GM12878 (cell line): ENCODE results near the gene DSG1. TPM values are rescaled to one million over a fixed set of nuclear protein-coding genes. Genes with fewer than 3 reads are reported as not detected.

Source experiments
- ATAC-seq: fragments of 200-7000 bp; cut with Tn5 transposase; 3 replicates; pipeline ENCODE4 v1.9.1; 2020; ENCODE audit warnings: mild to moderate bottlenecking, moderate library complexity
- BruUV-seq: library from RNA; stranded (reverse); fragments of 400-500 nt; replicated peaks from 2 replicates; lab custom pipeline; 2021; lab: Mats Ljungman, UMichigan
- CTCF ChIA-PET: fragments of 300-600 bp; sonication (Branson Sonifier 250); formaldehyde crosslinking; extraction: SDS; loops from one replicate; lab custom pipeline; 2021; ENCODE audit warnings: inconsistent platforms; lab: Yijun Ruan, JAX
- POLR2A ChIA-PET: fragments of 350-600 bp; formaldehyde crosslinking; extraction: SDS; loops from one replicate; lab custom pipeline; 2021; ENCODE audit warnings: inconsistent platforms; lab: Charles Lee
- RAD21 ChIA-PET: fragments of 300-600 bp; sonication (Branson Sonifier 250); formaldehyde crosslinking; loops from one replicate; lab custom pipeline; 2023; ENCODE audit warnings: antibody characterized with exemption; ENCODE audit not compliant: unreplicated experiment; lab: Charles Lee
- SMC1A ChIA-PET: fragments of 300-600 bp; sonication (Branson Sonifier 250); formaldehyde crosslinking; loops from one replicate; lab custom pipeline; 2023; ENCODE audit not compliant: unreplicated experiment, uncharacterized antibody; lab: Charles Lee
- DNase-seq: peaks from one replicate; pipeline ENCODE4 v3.0.0-alpha.2; 2011; ENCODE audit warnings: low read depth, low spot score
- FAIRE-seq: peaks from 3 replicates; lab custom pipeline; 2011; peaks lifted over from hg19 to GRCh38; lab: Jason Lieb, UNC
- H2AFZ ChIP-seq: 2 replicates; pipeline ENCODE4 v1.6.0; 2011; ENCODE audit warnings: low read depth, low read length, control low read depth; ENCODE audit not compliant: control insufficient read depth
- H3K27ac ChIP-seq: 2 replicates; pipeline ENCODE4 v1.5.1; 2011; ENCODE audit warnings: control low read depth; ENCODE audit not compliant: control insufficient read depth, insufficient read depth
- H3K27me3 ChIP-seq, 2 experiments: replicated peaks in 1 of 2; 2 replicates each; pipeline versions ENCODE4 v1.6.0 to v1.6.1; 2011; ENCODE audit warnings: low read length in 1 of 2; ENCODE audit not compliant: control insufficient read depth in 2 of 2, insufficient read depth in 2 of 2
- H3K36me3 ChIP-seq, 2 experiments: 2 replicates each; pipeline ENCODE4 v1.5.1; 2011; ENCODE audit warnings: low read length in 1 of 2; ENCODE audit not compliant: control insufficient read depth in 2 of 2, insufficient read depth in 2 of 2
- H3K4me1 ChIP-seq: 2 replicates; pipeline ENCODE4 v1.6.1; 2011; ENCODE audit warnings: mild to moderate bottlenecking, low read length, moderate library complexity, mixed read lengths; ENCODE audit not compliant: control insufficient read depth, insufficient read depth
- H3K4me2 ChIP-seq: 2 replicates; pipeline ENCODE4 v1.6.0; 2011; ENCODE audit warnings: control low read depth; ENCODE audit not compliant: control insufficient read depth, insufficient read depth
- H3K4me3 ChIP-seq: fragments of 200-600 bp; sonication (generic); 2 replicates; pipeline ENCODE4 v1.5.1; 2016
- H3K79me2 ChIP-seq: 2 replicates; pipeline ENCODE4 v1.6.0; 2011; ENCODE audit warnings: low read length; ENCODE audit not compliant: control insufficient read depth, insufficient read depth
- H3K9ac ChIP-seq: 2 replicates; pipeline ENCODE4 v1.8.0; 2011; ENCODE audit warnings: low read length, control low read depth, mixed read lengths; ENCODE audit not compliant: control insufficient read depth, insufficient read depth
- H3K9me3 ChIP-seq: replicated peaks from 3 replicates; pipeline ENCODE4 v1.5.1; 2011; ENCODE audit warnings: mild to moderate bottlenecking, low read length; ENCODE audit not compliant: control insufficient read depth, insufficient read depth
- H4K20me1 ChIP-seq: 2 replicates; pipeline ENCODE4 v1.6.0; 2011; ENCODE audit not compliant: control insufficient read depth, insufficient read depth
- CREB1 ChIP-seq: IDR thresholded peaks from 2 replicates; pipeline ENCODE4 v1.6.1; 2012; ENCODE audit warnings: low read depth, mild to moderate bottlenecking, inconsistent platforms
- KAT2A ChIP-seq: conservative IDR thresholded peaks from 2 replicates; pipeline ENCODE4 v1.6.1; 2011; ENCODE audit warnings: low read depth, low read length; ENCODE audit not compliant: control insufficient read depth
- NFYA ChIP-seq: IDR thresholded peaks from 2 replicates; pipeline ENCODE4 v1.6.1; 2011; ENCODE audit warnings: low read depth, mild to moderate bottlenecking, low read length, improper control_type of control experiment, borderline replicate concordance
- RFX5 ChIP-seq: IDR thresholded peaks from 2 replicates; pipeline ENCODE4 v1.6.1; 2011; ENCODE audit warnings: low read depth, low read length, improper control_type of control experiment
- ZBED1 ChIP-seq: IDR thresholded peaks from 2 replicates; pipeline ENCODE4 v1.6.1; 2016; ENCODE audit warnings: borderline replicate concordance
- ZNF592 ChIP-seq: fragments of 450-650 bp; IDR thresholded peaks from 2 replicates; pipeline ENCODE4 v1.6.1; 2017; ENCODE audit warnings: mild to moderate bottlenecking, moderate library complexity
- ZSCAN29 ChIP-seq: fragments of 450-650 bp; IDR thresholded peaks from 2 replicates; pipeline ENCODE4 v1.6.1; 2017; ENCODE audit warnings: mild to moderate bottlenecking, moderate library complexity
- WGBS: methylation state at CpG from one replicate; pipeline ENCODE4 v1.1.6; 2016; ENCODE audit warnings: low lambda C conversion rate; ENCODE audit not compliant: insufficient replicate concordance, insufficient coverage; ENCODE audit errors: missing lambda C conversion rate; 5-methylcytosine and 5-hydroxymethylcytosine counted together
- in situ Hi-C: fragments of 300-500 bp; cut with MboI; formaldehyde crosslinking; loops from 9 replicates; pipeline ENCODE4 v1.14.3; 2018; ENCODE audit warnings: mixed read lengths
- intact Hi-C: fragments of 100-400 bp; cut with micrococcal nuclease; formaldehyde crosslinking; loops from one replicate; pipeline ENCODE4 v1.14.2; 2022; ENCODE audit not compliant: unreplicated experiment
- polyA plus RNA-seq, 11 experiments: library from polyadenylated mRNA; depleted of rRNA in 4 of 11; unstranded in 6 of 11; stranded (reverse) in 5 of 11; fragments of >200 nt; fragmentation: Nextera tagmentation in 4 of 11; fragmentation: Illumina TruSeq in 1 of 11; extraction: Ambion mirVana in 4 of 11; extraction: Trizol in 1 of 11; gene quantifications; 1 replicate in 1 of 11; 2 replicates in 10 of 11; pipeline versions ENCODE4 v1.2.1 to v1.2.3, GENCODE V29; 2011 to 2016; ENCODE audit warnings: inconsistent platforms in 2 of 11, missing spikeins in 2 of 11, low read depth in 1 of 11
- total RNA-seq, 4 experiments: library from RNA; depleted of rRNA in 3 of 4; stranded (reverse); fragments of >200 nt in 3 of 4; fragmentation: Illumina TruSeq in 1 of 4; extraction: Trizol in 1 of 4; gene quantifications; 2 replicates each; pipeline versions ENCODE4 v1.2.1 to v1.2.3, GENCODE V29; 2013 to 2021

Gene DSG1
- total and polyA plus RNA-seq, 10 of the 15 experiments (the other 5 are each of a cell fraction or from before 2014, with no cell fraction given), result 0.10 to 5.0 (median 2.6) TPM

GRCh38 chr18:31396796-31397612 is 79.0 kb downstream of the DSG1 start:
- SMC1A ChIA-PET, result no interaction called here
- Histone ChIP-seq H4K20me1 (no peaks in the 10 kb centered on the region), H3K4me2 (no peak overlapping the region), H3K79me2 (no peaks in the 10 kb centered on the region), H3K4me1 (no peaks in the 10 kb centered on the region), H3K9ac (no peak overlapping the region), H3K36me3 (no peaks in the 10 kb centered on the region), H3K9me3 (no peaks in the 10 kb centered on the region), H3K27ac (no peak overlapping the region), H3K4me3 (no peak overlapping the region), H2AFZ (no peak overlapping the region), H3K27me3 (no peaks in the 10 kb centered on the region)
- CTCF ChIA-PET, result no interaction called here
- no peak for FAIRE-seq
- TF ChIP-seq ZSCAN29, result no peak
- TF ChIP-seq ZNF592, result no peak
- no peak for TF ChIP-seq NFYA
- TF ChIP-seq ZBED1, result no peak
- no peak for TF ChIP-seq RFX5
- no peak for TF ChIP-seq KAT2A
- no peak for TF ChIP-seq CREB1
- BruUV-seq, result no TSS peak
- WGBS, result 35% methylated on average over 6 of the region's 6 CpGs
- RAD21 ChIA-PET, result interaction anchor here (0.7 kb wide), 1 partner anchor 17 kb away, joined by 3 read pairs; no protein-coding TSS in a partner anchor
- POLR2A ChIA-PET, result no interaction called here
- ATAC-seq, result no peak
- in situ Hi-C loops (no loop called here), intact Hi-C loops (no loop called here)
- no peak for DNase-seq
